Muscle of leg (tissue), 11 donors: Measurements from ENCODE around the gene GFAP. TPM values are rescaled to one million over a fixed set of nuclear protein-coding genes. Genes with fewer than 3 reads are reported as not detected.

ENCODE experiments used
- DNase-seq: peaks from one replicate; pipeline ENCODE4 v3.0.0; 2013
- H3K27ac ChIP-seq: one replicate; pipeline ENCODE4 v1.5.1; 2013; ENCODE audit warnings: mild to moderate bottlenecking, low read length, control low read depth
- H3K27me3 ChIP-seq: one replicate; pipeline ENCODE4 v1.6.1; 2013; ENCODE audit warnings: low read length; ENCODE audit not compliant: control insufficient read depth, insufficient read depth
- H3K36me3 ChIP-seq: one replicate; pipeline ENCODE4 v1.6.1; 2013; ENCODE audit warnings: low read length; ENCODE audit not compliant: control insufficient read depth, insufficient read depth
- H3K4me1 ChIP-seq: one replicate; pipeline ENCODE4 v1.6.1; 2013; ENCODE audit warnings: low read length; ENCODE audit not compliant: control insufficient read depth, insufficient read depth
- H3K4me3 ChIP-seq: one replicate; pipeline ENCODE4 v1.5.1; 2013; ENCODE audit warnings: low read length, control low read depth
- H3K9me3 ChIP-seq: replicated peaks from 2 replicates; pipeline ENCODE4 v1.6.1; 2013; ENCODE audit warnings: low read depth, low read length; ENCODE audit not compliant: control insufficient read depth
- WGBS: methylation state at CpG from one replicate; pipeline ENCODE4 v1.1.5; 2013; ENCODE audit warnings: missing lambda C conversion rate; ENCODE audit not compliant: insufficient coverage; 5-methylcytosine and 5-hydroxymethylcytosine counted together
- polyA plus RNA-seq, 8 donors: library from polyadenylated mRNA; unstranded; fragments of 120-200 nt; gene quantifications; one replicate each; pipeline versions ENCODE4 v1.2.1 to v1.2.3, GENCODE V29; 2013; ENCODE audit warnings: inconsistent platforms in 1 of 8, low replicate concordance in 1 of 8; ENCODE audit not compliant: insufficient read length in 8 of 8, insufficient read depth in 1 of 8
- total RNA-seq: library from RNA; stranded (reverse); fragments of 120-200 nt; gene quantifications from one replicate; pipeline ENCODE4 v1.2.4, GENCODE V29; 2013

Gene GFAP
- total and polyA plus RNA-seq, 9 donors = 0.12 to 1.1 (median 0.29) TPM

DNA sequence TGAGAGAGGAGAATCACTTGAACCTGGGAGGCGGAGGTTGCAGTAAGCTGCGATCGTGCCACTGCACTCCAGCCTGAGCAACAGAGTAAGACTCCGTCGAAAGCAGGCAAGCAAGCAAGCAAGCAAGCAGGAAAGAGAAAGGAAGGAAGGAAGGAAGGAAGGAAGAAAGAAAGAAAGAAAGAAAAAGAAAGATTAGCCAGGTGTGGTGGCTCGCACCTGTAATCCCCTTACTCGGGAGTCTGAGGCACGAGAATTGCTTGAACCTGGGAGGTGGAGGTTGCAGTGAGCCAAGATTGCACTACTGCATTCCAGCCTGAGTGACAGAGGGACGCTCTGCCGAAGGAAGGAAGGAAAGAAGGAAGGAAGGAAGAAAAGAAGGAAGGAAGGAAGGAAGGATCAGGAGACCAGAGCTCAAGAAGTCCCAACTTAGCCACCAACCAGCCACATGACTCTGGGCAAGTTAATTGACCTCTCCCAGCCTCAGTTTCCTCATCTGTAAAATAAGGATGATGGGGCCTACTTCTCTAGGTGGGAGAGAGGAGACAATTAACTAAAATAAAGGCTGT lies 6.5 kb downstream of the GFAP start:
- Histone ChIP-seq H3K9me3 (no peaks in the 10 kb centered on the region), H3K4me3 (no peak overlapping the region), H3K4me1 (peaks cover 52% of the 10 kb centered on the region), H3K27ac (no peak overlapping the region), H3K27me3 (peaks cover 32% of the 10 kb centered on the region), H3K36me3 (no peaks in the 10 kb centered on the region)
- 90% methylated on average over 8 of the region's 10 CpGs for WGBS
- no peak for DNase-seq

DNA sequence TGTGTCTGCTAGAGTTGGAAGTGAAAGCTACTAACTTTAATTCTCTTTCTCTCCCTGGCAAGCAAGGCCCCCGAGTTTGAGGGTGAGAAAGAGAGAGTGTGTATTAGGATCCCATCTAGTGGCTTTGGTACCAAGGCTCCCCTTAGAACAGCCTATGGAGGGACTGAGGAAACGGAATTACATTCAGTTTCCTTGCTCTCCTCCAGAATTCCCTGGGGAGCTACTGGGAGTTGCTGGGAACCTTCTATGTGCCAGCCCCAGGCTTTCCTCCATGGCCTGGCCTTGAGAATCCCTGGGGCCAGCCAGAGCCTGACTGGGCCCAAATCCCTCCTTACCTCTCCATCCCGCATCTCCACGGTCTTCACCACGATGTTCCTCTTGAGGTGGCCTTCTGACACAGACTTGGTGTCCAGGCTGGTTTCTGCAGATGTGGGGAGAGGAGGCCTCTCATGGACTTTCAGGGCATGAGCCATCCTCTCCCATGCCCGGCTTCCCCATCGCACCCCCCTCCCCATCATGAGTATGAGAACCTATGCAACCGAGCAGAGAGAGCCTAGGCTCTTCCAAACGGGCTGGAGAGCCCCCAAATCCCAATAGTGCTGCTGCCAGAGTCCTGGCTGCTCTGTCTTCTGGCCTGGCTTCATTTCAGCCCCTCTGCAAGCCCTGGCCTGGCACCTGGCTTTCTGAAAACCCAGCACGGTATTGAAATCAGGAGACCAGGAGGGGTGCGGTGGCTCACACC lies 7.4 kb downstream of the GFAP start:
- DNase-seq = no peak
- Histone ChIP-seq H3K36me3 (no peaks in the 10 kb centered on the region), H3K27me3 (peaks cover 22% of the 10 kb centered on the region), H3K4me3 (no peak overlapping the region), H3K4me1 (peaks cover 60% of the 10 kb centered on the region), H3K9me3 (no peaks in the 10 kb centered on the region), H3K27ac (no peak overlapping the region)
- WGBS = 75% methylated on average over 7 of the region's 11 CpGs

DNA sequence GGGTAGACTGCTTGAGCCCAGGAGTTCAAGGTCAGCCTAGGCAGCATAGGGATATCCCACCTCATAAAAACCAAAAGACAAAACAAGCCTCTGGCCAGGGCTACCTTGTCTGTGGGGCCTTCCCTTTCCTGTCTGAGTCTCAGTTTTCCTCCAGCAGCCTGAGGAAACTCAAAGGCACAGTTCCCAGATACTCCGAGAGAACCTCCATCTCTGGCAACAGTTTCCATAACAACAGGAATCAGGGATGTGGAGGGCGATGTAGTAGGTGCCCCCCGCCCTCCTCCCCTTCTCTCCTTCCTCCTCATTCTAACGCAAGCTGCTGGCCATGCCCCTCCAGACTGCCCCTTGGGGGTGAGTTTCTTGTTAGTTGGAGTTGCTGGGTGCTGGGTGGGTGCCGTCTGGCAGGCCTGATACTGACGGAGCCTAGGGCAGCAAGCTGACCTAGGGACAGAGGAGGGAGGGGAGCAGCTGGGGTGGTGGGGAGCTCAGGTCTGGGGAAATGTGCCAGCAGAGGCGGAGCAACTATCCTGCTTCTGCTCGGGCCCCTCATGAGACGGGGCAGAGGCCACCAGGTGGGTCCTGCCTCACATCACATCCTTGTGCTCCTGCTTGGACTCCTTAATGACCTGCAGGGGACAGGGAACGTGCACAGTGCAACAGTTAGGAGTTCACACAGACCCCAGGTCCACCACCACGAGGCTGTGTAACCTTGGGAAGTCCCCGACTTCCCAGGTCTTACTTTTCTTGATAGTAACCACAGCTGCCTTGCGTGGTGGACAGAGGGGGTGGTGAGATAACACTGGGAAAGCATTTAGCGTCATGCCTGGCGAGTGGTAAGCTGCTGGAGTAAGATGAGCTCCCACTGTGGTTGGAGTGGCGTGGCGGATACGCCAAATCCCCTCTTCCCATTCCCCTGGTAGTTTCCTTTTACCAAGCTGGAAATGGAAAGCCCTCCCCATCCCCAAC lies 8.3 kb downstream of the GFAP start:
- WGBS = 39% methylated on average over 9 of the region's 18 CpGs
- Histone ChIP-seq H3K4me1 (peaks cover 68% of the 10 kb centered on the region), H3K27me3 (peaks cover 17% of the 10 kb centered on the region), H3K36me3 (no peaks in the 10 kb centered on the region), H3K27ac (no peak overlapping the region), H3K4me3 (no peak overlapping the region), H3K9me3 (no peaks in the 10 kb centered on the region)
- peak; percentile 57 for DNase-seq

DNA sequence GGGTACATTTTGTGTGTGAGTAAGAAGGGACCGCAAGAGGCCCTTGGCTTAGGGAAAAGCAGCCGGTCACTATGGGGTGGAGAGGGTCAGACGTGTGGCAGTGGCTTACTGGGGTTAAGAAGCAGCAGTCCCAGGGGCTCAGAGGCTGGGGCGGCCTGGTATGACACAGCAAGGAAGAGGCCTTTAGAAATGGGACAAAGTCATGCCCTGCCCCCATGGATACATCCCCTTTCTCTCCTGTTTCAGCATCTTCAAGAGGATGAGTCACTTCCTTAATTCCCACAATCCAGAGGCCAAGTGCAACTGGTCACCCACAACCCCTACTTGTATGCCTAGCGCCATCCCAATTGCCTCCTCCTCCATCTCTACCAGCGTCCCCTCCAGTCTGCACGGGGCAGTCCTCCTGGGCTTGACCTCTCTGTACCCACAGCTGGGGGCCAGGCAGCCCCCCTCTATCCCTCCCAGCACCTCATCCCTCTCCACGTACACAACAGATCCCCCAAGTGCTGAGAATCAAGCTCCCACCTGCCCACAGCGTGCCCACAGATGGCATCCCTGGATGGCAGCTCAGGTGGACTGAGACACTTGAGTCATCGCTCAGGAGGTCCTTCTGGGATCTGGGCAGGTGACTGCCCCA lies 9.2 kb downstream of the GFAP start:
- Histone ChIP-seq H3K4me3 (no peak overlapping the region), H3K27me3 (peaks cover 10% of the 10 kb centered on the region), H3K27ac (no peak overlapping the region), H3K4me1 (peaks cover 71% of the 10 kb centered on the region), H3K36me3 (no peaks in the 10 kb centered on the region), H3K9me3 (no peaks in the 10 kb centered on the region)
- 74% methylated on average over 10 of the region's 10 CpGs for WGBS
- DNase-seq = no peak

DNA sequence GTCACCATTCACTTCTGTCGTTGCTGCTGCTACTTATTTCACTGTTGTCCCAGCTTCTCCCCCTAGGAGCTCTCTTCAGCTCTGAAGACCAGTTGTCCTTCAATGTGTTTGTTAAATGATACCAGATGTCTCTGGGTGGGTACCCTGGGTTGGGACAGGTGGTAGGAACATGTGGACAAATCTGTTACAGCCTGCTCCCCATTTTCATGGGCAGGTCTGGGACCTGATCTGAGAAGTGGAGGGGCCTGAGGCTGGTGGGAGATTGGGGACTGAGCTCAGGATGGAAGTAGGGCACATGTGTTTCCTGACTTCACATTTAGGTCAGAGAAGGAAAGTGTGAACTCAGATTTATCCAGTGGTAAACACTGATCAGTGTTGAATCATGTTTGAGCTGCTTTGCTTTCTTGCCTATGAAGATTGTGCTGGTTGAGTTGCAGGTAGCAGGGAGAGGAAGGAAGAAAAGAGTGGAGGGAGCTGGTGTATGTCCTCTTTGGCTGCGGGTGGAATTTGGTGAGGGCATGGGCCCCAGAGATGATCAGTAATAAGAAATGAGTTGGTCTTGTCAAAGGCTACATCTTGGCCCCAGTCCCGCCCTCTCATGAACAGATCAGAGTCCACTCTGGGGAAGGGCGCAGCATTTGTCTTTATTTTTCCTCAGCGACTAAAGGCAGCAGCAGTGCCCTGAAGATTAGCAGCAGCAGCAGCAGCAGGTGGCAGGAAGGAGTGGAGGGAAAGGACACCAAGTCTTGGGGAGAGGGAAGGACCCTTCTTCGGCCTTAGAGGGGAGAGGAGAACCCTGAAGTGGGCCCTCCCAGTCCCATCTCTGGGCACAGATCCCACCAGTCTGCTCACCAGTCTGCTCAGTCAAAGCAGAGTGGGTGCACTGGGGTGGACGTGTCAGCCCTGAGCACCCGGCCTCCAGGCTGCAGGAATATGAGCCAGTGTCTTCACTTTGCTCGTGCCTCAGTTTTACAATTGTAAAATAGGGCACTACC lies 10.0 kb downstream of the GFAP start:
- Histone ChIP-seq H3K4me1 (peaks cover 73% of the 10 kb centered on the region), H3K4me3 (no peak overlapping the region), H3K27me3 (peaks cover 4% of the 10 kb centered on the region), H3K36me3 (no peaks in the 10 kb centered on the region), H3K27ac (peak overlapping the region; percentile 29), H3K9me3 (no peaks in the 10 kb centered on the region)
- 84% methylated on average over 8 of the region's 9 CpGs for WGBS
- no peak for DNase-seq

DNA sequence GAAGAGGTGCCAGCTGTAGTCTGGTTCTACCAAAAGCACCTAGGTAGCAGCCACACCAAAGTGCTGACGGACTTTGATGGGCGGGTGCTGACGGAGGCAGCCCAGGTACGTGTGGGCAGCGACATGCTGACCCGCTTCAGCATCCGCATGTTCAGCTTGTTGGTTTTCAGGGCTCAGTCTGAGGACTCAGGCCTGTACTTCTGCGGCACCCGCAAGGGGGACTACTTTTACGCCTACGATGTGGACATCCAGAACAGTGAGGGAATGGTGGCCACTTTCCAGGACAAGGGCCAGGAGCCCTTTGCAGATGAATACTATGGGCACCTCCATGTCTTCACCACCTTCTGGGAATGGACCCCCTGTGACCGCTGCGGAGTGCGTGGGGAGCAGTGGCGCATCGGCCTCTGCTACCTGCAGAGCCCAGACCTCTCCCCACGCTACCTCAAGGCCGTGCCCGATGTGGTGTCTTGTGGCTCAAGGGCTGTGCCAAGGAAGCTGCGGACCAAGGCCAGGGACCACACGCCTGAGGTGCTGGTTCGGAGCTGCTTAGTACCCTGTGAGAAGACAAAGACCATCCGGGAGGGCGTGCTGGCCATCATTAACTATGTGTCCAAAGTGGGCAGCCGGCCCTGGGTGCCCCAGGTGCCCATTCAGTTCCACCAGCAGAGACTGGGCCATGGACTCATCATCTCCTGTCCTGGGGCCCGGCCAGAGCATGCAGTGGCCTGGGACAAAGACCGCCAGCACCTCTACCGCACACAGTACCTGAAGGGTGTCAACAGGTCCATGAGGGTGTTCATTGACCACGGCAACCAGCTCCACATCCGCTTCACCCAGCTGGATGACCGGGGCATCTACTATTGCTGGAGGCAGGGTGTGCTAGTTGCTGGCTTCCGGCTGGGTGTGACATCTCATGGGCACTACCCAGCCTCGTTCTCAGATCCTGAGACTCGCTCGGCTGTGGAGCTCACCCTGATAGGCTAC lies 11.0 kb downstream of the GFAP start:
- Histone ChIP-seq H3K4me3 (no peak overlapping the region), H3K4me1 (peaks cover 80% of the 10 kb centered on the region), H3K27ac (no peak overlapping the region), H3K9me3 (no peaks in the 10 kb centered on the region), H3K27me3 (no peaks in the 10 kb centered on the region), H3K36me3 (no peaks in the 10 kb centered on the region)
- DNase-seq = no peak
- 92% methylated on average over 31 of the region's 35 CpGs for WGBS

DNA sequence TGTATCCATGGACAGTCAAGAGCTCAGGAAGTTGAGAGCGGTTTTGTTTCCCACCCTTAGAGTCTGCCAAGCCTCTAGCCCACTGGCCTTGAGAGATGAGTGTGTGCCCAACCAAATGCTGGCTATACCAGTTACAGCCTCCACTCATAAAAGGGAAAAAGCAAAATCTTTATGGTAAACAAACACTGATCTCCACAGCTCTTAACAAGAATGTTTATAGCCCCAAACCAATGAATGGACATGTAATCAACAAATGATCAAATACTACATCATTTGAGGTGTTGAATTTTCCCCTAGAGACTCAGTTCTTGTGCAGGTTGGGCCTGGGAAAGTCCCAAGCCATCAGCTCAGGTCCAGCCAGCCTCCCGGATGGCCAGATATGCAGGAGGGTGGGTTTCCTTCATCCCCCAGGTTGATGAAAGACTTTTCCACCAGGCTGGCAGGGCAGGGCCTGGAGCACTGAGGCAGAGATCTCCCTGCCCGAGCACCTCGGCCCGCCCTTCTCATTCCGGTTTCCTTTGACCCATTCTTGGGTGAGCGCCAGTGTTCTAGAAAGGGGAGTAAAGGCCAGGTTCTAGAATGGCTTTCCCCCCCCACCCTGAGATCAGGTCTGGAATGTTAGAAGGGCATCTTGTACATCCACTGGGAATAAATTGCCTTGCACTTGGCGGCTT lies 12.2 kb downstream of the GFAP start:
- no peak overlapping the region for H3K27ac ChIP-seq
- 54% methylated on average over 3 of the region's 8 CpGs for WGBS
- H3K4me1 ChIP-seq = peaks cover 83% of the 10 kb centered on the region
- H3K9me3 ChIP-seq = no peaks in the 10 kb centered on the region
- no peaks in the 10 kb centered on the region for H3K36me3 ChIP-seq
- no peaks in the 10 kb centered on the region for H3K27me3 ChIP-seq
- DNase-seq = no peak
- no peak overlapping the region for H3K4me3 ChIP-seq

DNA sequence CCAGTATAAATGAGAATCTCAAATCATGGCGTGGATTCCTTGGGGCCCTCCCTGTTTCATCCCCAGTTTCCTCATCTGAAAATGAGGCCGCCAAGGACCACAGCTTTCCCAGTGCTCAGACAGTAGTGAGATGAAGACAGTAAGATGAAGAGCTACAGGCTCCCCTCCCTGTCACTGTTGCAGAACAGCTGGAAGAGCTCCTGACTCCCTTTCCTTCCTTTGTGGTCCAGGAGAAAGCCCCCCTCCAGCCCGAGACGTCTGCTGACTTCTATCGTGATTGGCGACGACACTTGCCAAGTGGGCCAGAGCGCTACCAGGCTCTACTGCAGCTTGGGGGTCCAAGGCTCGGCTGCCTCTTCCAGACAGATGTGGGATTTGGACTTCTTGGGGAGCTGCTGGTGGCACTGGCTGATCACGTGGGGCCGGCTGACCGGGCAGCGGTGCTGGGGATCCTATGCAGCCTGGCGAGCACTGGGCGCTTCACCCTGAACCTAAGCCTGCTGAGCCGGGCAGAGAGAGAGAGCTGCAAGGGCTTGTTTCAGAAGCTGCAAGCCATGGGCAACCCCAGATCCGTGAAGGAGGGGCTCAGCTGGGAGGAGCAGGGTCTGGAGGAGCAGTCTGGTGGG lies 13.1 kb downstream of the GFAP start:
- no peak for DNase-seq
- no peaks in the 10 kb centered on the region for H3K9me3 ChIP-seq
- H3K27me3 ChIP-seq = no peaks in the 10 kb centered on the region
- no peak overlapping the region for H3K4me3 ChIP-seq
- H3K4me1 ChIP-seq = peaks cover 76% of the 10 kb centered on the region
- 85% methylated on average over 15 of the region's 17 CpGs for WGBS
- H3K27ac ChIP-seq = no peak overlapping the region
- H3K36me3 ChIP-seq = no peaks in the 10 kb centered on the region
